Epithelial cell of proximal tubule (primary cell): ENCODE data around the gene HTR2C. TPM values are rescaled to one million over a fixed set of nuclear protein-coding genes. Genes with fewer than 3 reads are reported as not detected.
"Not testable (repeated sequence)": the region's sequence is repeated elsewhere in the genome, so short reads cannot be mapped to it uniquely, and the experiment has no call there.

ENCODE experiments used
- DNase-seq: peaks from one replicate; pipeline ENCODE4 v3.0.0-alpha.2; 2011; ENCODE audit warnings: low read depth
- H3K4me3 ChIP-seq: 2 replicates; pipeline ENCODE4 v1.5.1; 2011; ENCODE audit warnings: low read depth, mild to moderate bottlenecking, low read length
- CTCF ChIP-seq: conservative IDR thresholded peaks from 2 replicates; pipeline ENCODE4 v1.5.1; 2012; ENCODE audit warnings: low read depth, mild to moderate bottlenecking, low read length
- total RNA-seq: library from RNA; depleted of rRNA; stranded (reverse); fragments of >200 nt; gene quantifications from 2 replicates; pipeline ENCODE4 v1.2.3, GENCODE V29; 2015

HTR2C gene
- total RNA-seq, 1 donor from 2014 or later = not detected

DNA sequence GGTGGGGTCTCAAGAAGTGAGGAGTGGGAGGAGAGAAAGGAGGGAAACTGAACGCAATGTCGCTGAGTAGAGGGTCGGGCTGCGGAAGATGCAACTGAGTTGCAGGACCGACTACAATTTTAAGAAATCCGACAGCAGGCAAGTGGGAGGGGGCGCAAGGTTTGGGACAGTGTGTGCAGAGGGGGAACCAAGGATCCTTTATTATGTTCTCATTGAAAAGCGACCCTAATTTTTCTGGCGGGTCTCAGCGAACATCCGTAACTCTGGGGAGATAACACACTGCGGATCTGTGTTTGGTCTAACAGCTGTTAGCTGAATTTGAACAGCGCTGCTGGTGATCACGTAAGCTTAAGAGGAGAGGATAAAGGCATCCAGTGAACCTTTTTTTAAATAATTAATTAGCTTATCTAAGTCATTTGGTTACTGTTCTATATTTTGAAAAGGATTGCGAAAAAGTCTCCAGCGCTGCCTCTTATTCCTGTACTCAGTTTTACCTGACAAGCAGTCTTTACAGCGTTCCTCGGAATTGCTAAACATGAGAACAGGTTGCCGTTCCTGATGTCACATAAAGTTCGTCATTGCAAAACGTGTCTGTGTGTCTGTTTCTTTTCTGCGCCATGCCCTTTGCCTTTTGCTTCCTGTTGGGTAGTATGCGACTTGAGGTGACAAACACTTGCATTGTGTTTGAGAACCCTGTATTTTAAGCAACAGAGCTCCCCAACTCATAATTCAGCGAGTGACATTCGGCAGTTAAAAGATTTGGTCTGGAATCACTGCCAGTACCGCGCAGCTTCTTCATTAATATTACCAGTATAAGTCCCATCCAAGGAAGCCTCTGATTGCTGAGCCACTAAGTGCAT lies 1.3 kb downstream of the HTR2C start:
- H3K4me3 ChIP-seq = no peak overlapping the region
- no peak for DNase-seq
- TF ChIP-seq CTCF = no peak

DNA sequence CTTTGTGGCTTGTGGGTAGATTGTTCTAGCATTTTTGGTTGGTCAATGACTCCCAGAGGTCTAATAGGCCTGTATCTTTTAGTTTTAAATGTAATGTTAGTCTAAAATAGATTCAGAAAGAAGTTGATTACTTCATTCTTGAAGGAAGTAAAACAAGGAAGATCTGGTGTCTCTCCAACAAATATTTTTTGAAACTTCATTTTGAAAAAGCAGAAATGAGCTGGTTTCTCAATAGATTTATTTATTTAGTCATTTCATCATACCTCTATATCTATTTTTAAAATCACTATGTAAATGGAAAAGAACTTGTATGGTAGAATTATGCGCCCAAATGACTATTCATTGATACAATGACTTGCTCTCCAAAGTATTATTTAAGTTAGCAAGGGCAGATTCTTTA lies 7.2 kb downstream of the HTR2C start:
- H3K4me3 ChIP-seq = no peak overlapping the region
- no peak for TF ChIP-seq CTCF
- DNase-seq = no peak

GRCh38 chrX:114599305-114599704 lies 15.4 kb downstream of the HTR2C start:
- no peak overlapping the region for H3K4me3 ChIP-seq
- no peak for DNase-seq
- no peak for TF ChIP-seq CTCF

DNA sequence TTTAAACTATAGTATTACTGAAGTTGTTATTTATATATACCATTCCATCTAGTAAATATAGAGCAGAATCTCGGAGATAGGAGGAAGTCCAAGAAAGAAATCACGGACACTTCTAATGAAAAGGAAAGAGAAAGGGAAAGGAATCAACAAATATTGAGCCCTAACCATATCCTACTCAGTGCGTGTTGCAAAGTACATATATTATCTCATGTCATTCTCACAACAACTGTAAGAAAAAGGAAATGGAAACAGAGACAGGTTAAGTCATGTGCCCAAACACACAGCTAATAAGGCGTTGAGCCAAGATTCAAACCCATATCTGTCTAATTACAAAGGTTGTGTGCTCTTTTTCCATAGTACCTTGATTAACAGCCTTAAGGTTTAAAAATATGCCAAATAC lies 16.0 kb downstream of the HTR2C start:
- TF ChIP-seq CTCF = no peak
- no peak overlapping the region for H3K4me3 ChIP-seq
- DNase-seq = no peak

DNA sequence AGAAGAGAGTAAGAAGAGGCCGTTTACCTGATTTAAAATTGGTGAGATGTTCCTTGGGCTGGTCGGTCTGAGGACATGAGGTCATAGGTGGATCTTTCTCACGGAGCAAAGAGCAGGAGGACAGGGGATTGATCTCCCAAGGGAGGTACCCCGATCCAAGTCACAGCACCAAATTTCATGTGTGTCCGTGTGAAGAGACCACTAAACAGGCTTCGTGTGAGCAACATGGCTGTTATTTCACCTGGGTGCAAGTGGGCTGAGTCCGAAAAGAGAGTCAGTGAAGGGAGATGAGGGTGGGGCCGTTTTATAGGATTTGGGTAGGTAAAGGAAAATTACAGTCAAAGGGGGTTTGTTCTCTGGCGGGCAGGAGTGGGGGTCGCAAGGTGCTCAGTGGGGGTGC lies 22.7 kb downstream of the HTR2C start:
- not testable (repeated sequence) for DNase-seq, H3K4me3 ChIP-seq

GRCh38 chrX:114611018-114611619 lies 27.2 kb downstream of the HTR2C start:
- no peak for DNase-seq
- H3K4me3 ChIP-seq = no peak overlapping the region
- TF ChIP-seq CTCF = peak; percentile 67

- no peak for TF ChIP-seq CTCF
- no peak for DNase-seq
These were observed 31.9 kb downstream of the HTR2C start for GRCh38 chrX:114615765-114616164.

More at GRCh38 chrX:114615765-114616164, 31.9 kb downstream of the HTR2C start:
- no peak overlapping the region for H3K4me3 ChIP-seq
